ES-I3 (cell line): Measurements from ENCODE around the gene PROX1.

Experiments used
- H3K36me3 ChIP-seq: 2 replicates; pipeline ENCODE4 v1.6.1; 2013; ENCODE audit warnings: mild to moderate bottlenecking, low read length, control low read depth, moderate library complexity; ENCODE audit not compliant: insufficient read depth
- H3K4me1 ChIP-seq: 2 replicates; pipeline ENCODE4 v1.6.1; 2013; ENCODE audit warnings: mild to moderate bottlenecking, control low read depth, low read length; ENCODE audit not compliant: insufficient read depth
- H3K9ac ChIP-seq: 2 replicates; pipeline ENCODE4 v1.6.1; 2013; ENCODE audit warnings: low read depth, mild to moderate bottlenecking, low read length, moderate library complexity
- H3K9me3 ChIP-seq: 2 replicates; pipeline ENCODE4 v1.6.1; 2013; ENCODE audit warnings: mild to moderate bottlenecking, low read length, moderate library complexity; ENCODE audit not compliant: control insufficient read depth, insufficient read depth

PROX1 gene

GRCh38 chr1:213999732-214000131, 12.0 kb downstream of the PROX1 start:
- no peaks in the 10 kb centered on the region for H3K9me3 ChIP-seq

GRCh38 chr1:214002060-214002459, 14.3 kb downstream of the PROX1 start:
- no peaks in the 10 kb centered on the region for H3K9me3 ChIP-seq
- no peaks in the 10 kb centered on the region for H3K36me3 ChIP-seq
- H3K9ac ChIP-seq: no peak overlapping the region
- 0 out of 2 replicates have a peak, but pooled peaks cover 8% of the 10 kb centered on the region for H3K4me1 ChIP-seq

More at GRCh38 chr1:213999732-214000131, 12.0 kb downstream of the PROX1 start:
- H3K9ac ChIP-seq: no peak overlapping the region
- no peaks in the 10 kb centered on the region for H3K36me3 ChIP-seq
- 0 out of 2 replicates have a peak, but pooled peaks cover 8% of the 10 kb centered on the region for H3K4me1 ChIP-seq

GRCh38 chr1:214002472-214002871, 14.7 kb downstream of the PROX1 start:
- H3K9me3 ChIP-seq: no peaks in the 10 kb centered on the region
- 0 out of 2 replicates have a peak, but pooled peaks cover 8% of the 10 kb centered on the region for H3K4me1 ChIP-seq
- no peaks in the 10 kb centered on the region for H3K36me3 ChIP-seq
- H3K9ac ChIP-seq: no peak overlapping the region

GRCh38 chr1:214003233-214003632, 15.5 kb downstream of the PROX1 start:
- no peak overlapping the region for H3K9ac ChIP-seq
- H3K4me1 ChIP-seq: 0 out of 2 replicates have a peak, but pooled peaks cover 8% of the 10 kb centered on the region
- no peaks in the 10 kb centered on the region for H3K9me3 ChIP-seq
- H3K36me3 ChIP-seq: no peaks in the 10 kb centered on the region

- Histone ChIP-seq H3K9me3 (no peaks in the 10 kb centered on the region), H3K9ac (no peak overlapping the region), H3K36me3 (no peaks in the 10 kb centered on the region), H3K4me1 (0 out of 2 replicates have a peak, but pooled peaks cover 8% of the 10 kb centered on the region)
Observed at GRCh38 chr1:214004014-214004413, 16.2 kb downstream of the PROX1 start.

GRCh38 chr1:214004795-214005194, 17.0 kb downstream of the PROX1 start:
- H3K4me1 ChIP-seq: 0 out of 2 replicates have a peak, but pooled peaks cover 8% of the 10 kb centered on the region
- H3K36me3 ChIP-seq: no peaks in the 10 kb centered on the region
- H3K9ac ChIP-seq: no peak overlapping the region
- no peaks in the 10 kb centered on the region for H3K9me3 ChIP-seq

- Histone ChIP-seq H3K9me3 (no peaks in the 10 kb centered on the region), H3K36me3 (no peaks in the 10 kb centered on the region), H3K9ac (no peak overlapping the region), H3K4me1 (0 out of 2 replicates have a peak, but pooled peaks cover 8% of the 10 kb centered on the region)
Observed at GRCh38 chr1:214005708-214006107, 17.9 kb downstream of the PROX1 start.

DNA sequence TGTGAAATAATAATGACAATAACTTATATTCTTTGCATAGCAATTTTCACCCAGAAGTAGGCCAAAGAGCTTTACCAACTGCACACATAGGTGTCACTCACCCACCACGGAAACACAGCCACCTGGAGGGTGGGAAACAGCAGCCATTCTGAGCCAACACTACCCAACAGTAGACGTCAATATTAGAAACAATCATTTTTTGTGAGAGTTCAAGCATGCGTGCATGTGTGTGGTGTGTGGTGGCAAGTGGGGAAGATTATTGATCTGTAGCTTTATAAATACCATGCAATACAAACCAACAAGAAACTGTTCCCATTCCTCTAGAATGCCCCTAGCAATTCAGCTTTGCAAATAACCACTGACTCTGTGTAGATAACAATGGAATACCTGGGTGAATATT, 19.1 kb downstream of the PROX1 start:
- H3K9ac ChIP-seq: no peak overlapping the region
- 0 out of 2 replicates have a peak, but pooled peaks cover 8% of the 10 kb centered on the region for H3K4me1 ChIP-seq
- H3K36me3 ChIP-seq: no peaks in the 10 kb centered on the region
- no peaks in the 10 kb centered on the region for H3K9me3 ChIP-seq

GRCh38 chr1:214008347-214008746, 20.6 kb downstream of the PROX1 start:
- Histone ChIP-seq H3K9me3 (no peaks in the 10 kb centered on the region), H3K9ac (no peak overlapping the region)

GRCh38 chr1:214008791-214009422, 21.1 kb downstream of the PROX1 start:
- H3K4me1 ChIP-seq: no peaks in the 10 kb centered on the region
- no peaks in the 10 kb centered on the region for H3K9me3 ChIP-seq

More at GRCh38 chr1:214008347-214008746, 20.6 kb downstream of the PROX1 start:
- H3K4me1 ChIP-seq: no peaks in the 10 kb centered on the region
- no peaks in the 10 kb centered on the region for H3K36me3 ChIP-seq

DNA sequence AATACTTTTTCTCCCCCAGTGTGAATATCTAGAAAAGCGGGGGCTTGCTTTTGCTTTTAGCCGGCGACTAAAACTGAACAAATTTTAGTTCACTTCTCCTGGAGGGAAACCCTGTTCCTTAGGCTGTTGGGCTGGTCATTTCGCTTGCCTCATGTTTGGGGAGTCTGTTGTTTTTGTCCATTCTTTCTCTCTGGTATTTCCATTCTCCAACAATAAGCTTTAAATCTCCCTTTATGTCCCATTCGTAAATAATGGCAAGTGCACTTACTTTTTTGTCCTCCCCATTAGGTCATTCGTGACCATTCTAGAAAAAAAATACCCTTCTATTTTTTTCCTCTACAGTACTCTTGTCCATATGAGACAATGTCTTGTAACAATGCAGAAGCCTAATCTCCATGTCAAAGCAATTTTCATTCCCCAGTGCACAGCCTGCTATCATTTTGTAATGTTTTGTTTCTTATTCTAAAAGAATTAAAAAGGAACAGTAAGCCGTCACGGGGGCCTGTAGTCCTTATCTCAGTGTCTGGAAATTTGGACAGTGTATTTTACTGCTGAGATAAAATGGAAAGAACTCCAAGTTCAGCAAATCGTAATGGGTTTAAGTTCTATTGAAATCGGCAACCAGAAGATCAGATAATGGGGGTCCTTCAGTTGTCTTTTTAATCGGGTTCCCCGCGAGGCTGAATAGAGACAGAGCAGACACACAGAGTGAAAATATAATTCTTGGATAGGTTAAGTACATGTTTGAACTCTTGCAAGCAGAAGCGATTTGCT, 21.8 kb downstream of the PROX1 start:
- no peaks in the 10 kb centered on the region for H3K36me3 ChIP-seq
- H3K9ac ChIP-seq: no peak overlapping the region
- H3K9me3 ChIP-seq: no peaks in the 10 kb centered on the region
- H3K4me1 ChIP-seq: no peaks in the 10 kb centered on the region

More at GRCh38 chr1:214008791-214009422, 21.1 kb downstream of the PROX1 start:
- no peaks in the 10 kb centered on the region for H3K36me3 ChIP-seq
- no peak overlapping the region for H3K9ac ChIP-seq

GRCh38 chr1:214010197-214010573, 22.4 kb downstream of the PROX1 start:
- H3K4me1 ChIP-seq: no peaks in the 10 kb centered on the region
- H3K36me3 ChIP-seq: no peaks in the 10 kb centered on the region
- H3K9ac ChIP-seq: no peak overlapping the region
- no peaks in the 10 kb centered on the region for H3K9me3 ChIP-seq

GRCh38 chr1:214010717-214011116, 22.9 kb downstream of the PROX1 start:
- H3K36me3 ChIP-seq: no peaks in the 10 kb centered on the region
- no peaks in the 10 kb centered on the region for H3K9me3 ChIP-seq
- H3K9ac ChIP-seq: no peak overlapping the region
- H3K4me1 ChIP-seq: no peaks in the 10 kb centered on the region

GRCh38 chr1:214012418-214012817, 24.6 kb downstream of the PROX1 start:
- no peak overlapping the region for H3K9ac ChIP-seq
- H3K9me3 ChIP-seq: no peaks in the 10 kb centered on the region
- 0 out of 2 replicates have a peak, but pooled peaks cover 4% of the 10 kb centered on the region for H3K4me1 ChIP-seq
- H3K36me3 ChIP-seq: no peaks in the 10 kb centered on the region
